Jurkat, Clone E6-1 (cell line): ENCODE results near the gene DLL4. TPM values are rescaled to one million over a fixed set of nuclear protein-coding genes. Genes with fewer than 3 reads are reported as not detected.

Experiments used
- DNase-seq: peaks from one replicate; pipeline ENCODE4 v3.0.0-alpha.2; 2011; ENCODE audit warnings: low read depth, low spot score
- H3K4me3 ChIP-seq: 2 replicates; pipeline ENCODE4 v1.5.1; 2011; ENCODE audit warnings: mild to moderate bottlenecking, low read length, control low read depth, moderate library complexity
- polyA plus RNA-seq: library from polyadenylated mRNA; unstranded; fragments of >200 nt; gene quantifications from one replicate; pipeline ENCODE4 v1.2.1, GENCODE V29; 2012; ENCODE audit warnings: missing spikeins; ENCODE audit not compliant: insufficient read length, insufficient read depth

DLL4 gene
- polyA plus RNA-seq, result not detected

GRCh38 chr15:40928821-40929659 lies at the start of gene DLL4:
Gene DLL4 (plus strand): TSS chr15:40929340. CDS start chr15:40929669, 329 bp downstream.
- peak within 1 kb of the TSS; percentile 45 for H3K4me3 ChIP-seq
- no peak for DNase-seq

- H3K4me3 ChIP-seq, result no peak overlapping the region
- no peak for DNase-seq
Measured at GRCh38 chr15:40879609-40880008, 49.5 kb upstream of the DLL4 start.

GRCh38 chr15:40881351-40881750 lies 47.8 kb upstream of the DLL4 start:
- H3K4me3 ChIP-seq, result no peak overlapping the region
- DNase-seq, result no peak

GRCh38 chr15:40886586-40886985 lies 42.6 kb upstream of the DLL4 start:
- no peak overlapping the region for H3K4me3 ChIP-seq
- DNase-seq, result no peak

GRCh38 chr15:40889112-40889511 lies 40.0 kb upstream of the DLL4 start:
- no peak overlapping the region for H3K4me3 ChIP-seq
- no peak for DNase-seq

- no peak for DNase-seq
- H3K4me3 ChIP-seq, result no peak overlapping the region
Measured at GRCh38 chr15:40891138-40891537, 38.0 kb upstream of the DLL4 start.

- no peak for DNase-seq
Measured at GRCh38 chr15:40891810-40892446, 37.2 kb upstream of the DLL4 start.

GRCh38 chr15:40892447-40893012 lies 36.6 kb upstream of the DLL4 start:
- DNase-seq, result no peak
- no peak overlapping the region for H3K4me3 ChIP-seq

More at GRCh38 chr15:40891810-40892446, 37.2 kb upstream of the DLL4 start:
- no peak overlapping the region for H3K4me3 ChIP-seq

GRCh38 chr15:40893019-40893670 lies 36.0 kb upstream of the DLL4 start:
- no peak for DNase-seq
- H3K4me3 ChIP-seq, result no peak overlapping the region

- peak; percentile 94 for DNase-seq
- H3K4me3 ChIP-seq, result peak within 1 kb of the TSS; percentile 89
Measured at GRCh38 chr15:40893733-40894680, 35.1 kb upstream of the DLL4 start, which contains the start of gene VPS18. Gene VPS18 (plus strand): TSS chr15:40894450. CDS start chr15:40894769, 319 bp downstream.

GRCh38 chr15:40894681-40895448 lies 34.3 kb upstream of the DLL4 start:
- peak overlapping the region; percentile 89 for H3K4me3 ChIP-seq
- peak; percentile 71 for DNase-seq

- no peak overlapping the region for H3K4me3 ChIP-seq
- no peak for DNase-seq
Measured at GRCh38 chr15:40899536-40900207, 29.5 kb upstream of the DLL4 start.

- DNase-seq, result no peak
Measured at GRCh38 chr15:40900256-40901052, 28.7 kb upstream of the DLL4 start.

GRCh38 chr15:40901053-40901443 lies 28.1 kb upstream of the DLL4 start:
- no peak overlapping the region for H3K4me3 ChIP-seq
- no peak for DNase-seq

More at GRCh38 chr15:40900256-40901052, 28.7 kb upstream of the DLL4 start:
- H3K4me3 ChIP-seq, result no peak overlapping the region

- H3K4me3 ChIP-seq, result peak overlapping the region; percentile 32
- peak; percentile 80 for DNase-seq
Measured at GRCh38 chr15:40902605-40903561, 26.3 kb upstream of the DLL4 start.
